Hematopoietic multipotent progenitor cell treated with erythropoietin and hydrocortisone succinate and interleukin-3 and kit ligand, for 8 days (in vitro differentiated cells): ENCODE results near the gene TSPAN15.

Source experiments
- DNase-seq: peaks from one replicate; pipeline ENCODE4 v3.0.0-alpha.2; 2015

TSPAN15 gene

DNA sequence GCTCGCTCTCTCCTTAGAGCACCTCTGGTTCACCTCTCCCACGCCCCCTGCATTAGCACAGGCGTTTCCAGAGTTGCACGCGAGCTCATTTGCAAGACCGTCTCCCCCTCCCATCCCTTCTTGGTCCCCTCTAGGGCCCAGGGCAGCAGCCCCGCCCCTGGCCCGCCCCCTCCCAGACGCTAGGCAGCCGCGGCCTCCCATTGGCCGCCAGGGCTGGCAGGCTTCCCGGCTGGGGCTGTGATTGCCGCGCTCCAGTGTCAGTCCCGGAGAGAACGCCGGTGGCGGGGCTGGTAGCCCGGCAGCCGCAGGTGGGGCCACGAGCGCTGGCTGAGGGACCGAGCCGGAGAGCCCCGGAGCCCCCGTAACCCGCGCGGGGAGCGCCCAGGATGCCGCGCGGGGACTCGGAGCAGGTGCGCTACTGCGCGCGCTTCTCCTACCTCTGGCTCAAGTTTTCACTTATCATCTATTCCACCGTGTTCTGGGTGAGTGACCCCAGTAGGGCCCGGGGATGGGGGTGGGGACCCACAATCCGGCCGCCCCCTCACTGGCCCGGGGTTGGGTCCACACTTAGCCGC, at the start of gene TSPAN15:
TSPAN15 (plus strand) TSS at position 257 of the 575 bp plus-strand sequence; CDS start at position 387, 130 bp downstream.
- peak; percentile 53 for DNase-seq

DNA sequence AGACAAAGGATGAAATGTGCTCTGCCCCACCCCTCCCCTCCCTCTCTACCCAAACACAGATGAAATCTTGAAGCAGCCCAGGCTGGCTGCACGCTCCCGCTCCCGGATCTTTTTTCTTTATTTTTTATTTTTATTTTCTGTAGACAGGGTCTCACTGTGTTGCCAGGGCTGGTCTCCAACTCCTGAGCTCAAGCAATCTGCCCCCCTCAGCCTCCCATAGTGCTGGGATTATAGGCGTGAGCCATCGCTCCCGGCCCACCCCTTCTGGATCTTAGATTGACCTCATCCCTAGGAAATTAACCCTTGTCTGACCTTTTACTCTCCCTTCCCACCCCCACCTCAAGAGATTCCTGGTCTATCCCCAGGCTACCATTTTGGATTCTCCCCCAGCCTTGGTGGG, 48.9 kb upstream of the TSPAN15 start:
- no peak for DNase-seq

DNA sequence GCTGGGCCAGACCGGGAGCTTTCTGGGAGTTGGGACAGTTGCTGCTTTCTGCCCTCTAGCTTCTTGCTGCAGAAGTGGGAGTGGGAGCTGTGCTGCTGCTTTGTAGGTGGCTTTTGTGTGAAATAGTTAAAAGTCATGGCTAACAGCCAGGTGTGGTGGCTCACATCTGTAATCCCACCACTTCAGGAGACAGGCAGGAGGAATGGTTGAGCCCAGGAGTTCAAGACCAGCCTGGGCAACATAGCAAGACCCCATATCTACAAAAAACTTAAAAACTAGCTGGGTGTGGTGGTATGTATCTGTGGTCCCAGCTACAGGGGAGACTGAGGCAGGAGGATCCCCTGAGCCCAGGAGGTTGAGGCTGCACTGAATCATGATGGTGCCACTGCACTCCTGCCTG, 48.2 kb upstream of the TSPAN15 start:
- no peak for DNase-seq

DNA sequence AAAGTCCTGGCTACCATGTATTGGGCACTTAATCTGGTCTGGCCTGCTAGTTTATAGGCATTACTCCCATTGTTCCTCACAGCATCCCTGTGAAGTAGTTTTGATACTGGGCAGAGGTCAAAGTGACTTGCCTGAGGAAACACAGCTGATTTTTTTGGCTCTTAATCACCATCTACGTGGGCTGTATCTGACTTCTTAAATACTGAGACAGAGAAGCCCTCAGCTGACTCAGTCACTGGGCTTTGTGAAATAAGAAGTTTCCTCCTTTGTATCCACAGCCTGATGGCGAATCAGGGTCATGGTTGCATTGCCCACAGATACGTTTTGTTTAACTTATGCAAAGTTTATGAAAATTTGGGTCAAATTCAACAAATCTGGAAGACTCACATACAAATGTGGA, 47.7 kb upstream of the TSPAN15 start:
- DNase-seq: no peak

DNA sequence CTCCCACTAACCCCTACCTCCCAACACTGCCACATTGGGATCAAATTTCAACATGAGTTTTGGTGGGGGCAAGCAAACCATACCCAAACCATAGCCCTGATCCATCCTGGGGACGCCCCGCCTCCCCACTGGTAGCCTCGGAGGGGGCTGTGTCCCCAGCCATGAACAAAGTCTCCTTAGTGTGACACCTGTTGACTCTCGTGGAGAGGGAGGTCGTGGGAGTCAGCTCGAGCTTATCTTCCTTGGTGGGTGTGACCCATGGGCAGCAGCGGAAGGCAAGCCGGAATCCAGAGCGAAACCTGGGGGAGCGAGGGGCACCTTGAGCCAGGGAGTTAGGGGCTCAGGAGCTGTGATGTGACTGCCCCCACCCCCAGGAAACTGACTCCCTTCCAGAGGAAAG, 46.5 kb upstream of the TSPAN15 start:
- DNase-seq: no peak

DNA sequence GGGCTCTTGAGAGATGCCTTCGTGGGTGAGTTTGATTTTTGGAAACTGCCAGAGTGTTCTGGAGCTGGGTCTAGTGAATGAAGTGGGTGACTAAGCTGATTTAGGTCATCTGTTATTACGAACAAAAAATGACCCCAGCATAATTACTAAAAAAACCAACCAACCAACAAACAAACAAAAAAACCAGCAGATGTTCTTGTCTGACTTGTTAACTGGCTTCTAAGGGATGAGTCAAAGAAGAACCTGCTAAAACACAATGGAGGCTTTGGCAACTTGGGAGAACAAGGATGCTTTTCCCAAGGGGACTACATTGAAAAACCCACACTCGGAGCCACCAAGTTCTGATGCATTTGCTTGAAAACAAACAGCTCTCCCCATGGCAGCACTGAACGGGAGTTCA, 46.0 kb upstream of the TSPAN15 start:
- no peak for DNase-seq

DNA sequence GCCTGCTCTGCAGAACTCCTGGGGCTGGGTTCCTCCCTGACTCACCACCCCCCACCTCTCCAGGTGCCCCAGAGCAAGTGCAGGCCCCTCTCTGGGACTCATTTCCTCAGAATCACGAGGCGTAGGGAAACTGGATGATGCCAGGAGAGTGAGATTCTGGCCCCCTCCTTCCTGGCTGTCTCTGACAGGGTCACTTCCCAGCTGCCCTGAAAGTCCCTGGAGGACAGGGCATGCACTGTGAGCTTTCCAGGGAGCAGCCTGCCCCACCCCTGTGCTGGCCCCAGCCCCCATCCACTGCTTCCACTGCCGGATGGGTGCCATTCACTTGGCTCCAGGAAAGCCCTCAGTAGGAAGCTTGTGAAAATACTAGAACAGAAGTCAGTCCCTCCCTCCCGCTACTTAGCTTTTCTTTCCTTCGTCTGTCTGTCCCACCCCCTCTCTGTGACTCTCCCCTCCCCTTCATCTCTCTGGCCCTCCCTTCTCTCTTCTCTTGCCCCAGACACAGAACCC, 44.9 kb upstream of the TSPAN15 start:
- DNase-seq: no peak

DNA sequence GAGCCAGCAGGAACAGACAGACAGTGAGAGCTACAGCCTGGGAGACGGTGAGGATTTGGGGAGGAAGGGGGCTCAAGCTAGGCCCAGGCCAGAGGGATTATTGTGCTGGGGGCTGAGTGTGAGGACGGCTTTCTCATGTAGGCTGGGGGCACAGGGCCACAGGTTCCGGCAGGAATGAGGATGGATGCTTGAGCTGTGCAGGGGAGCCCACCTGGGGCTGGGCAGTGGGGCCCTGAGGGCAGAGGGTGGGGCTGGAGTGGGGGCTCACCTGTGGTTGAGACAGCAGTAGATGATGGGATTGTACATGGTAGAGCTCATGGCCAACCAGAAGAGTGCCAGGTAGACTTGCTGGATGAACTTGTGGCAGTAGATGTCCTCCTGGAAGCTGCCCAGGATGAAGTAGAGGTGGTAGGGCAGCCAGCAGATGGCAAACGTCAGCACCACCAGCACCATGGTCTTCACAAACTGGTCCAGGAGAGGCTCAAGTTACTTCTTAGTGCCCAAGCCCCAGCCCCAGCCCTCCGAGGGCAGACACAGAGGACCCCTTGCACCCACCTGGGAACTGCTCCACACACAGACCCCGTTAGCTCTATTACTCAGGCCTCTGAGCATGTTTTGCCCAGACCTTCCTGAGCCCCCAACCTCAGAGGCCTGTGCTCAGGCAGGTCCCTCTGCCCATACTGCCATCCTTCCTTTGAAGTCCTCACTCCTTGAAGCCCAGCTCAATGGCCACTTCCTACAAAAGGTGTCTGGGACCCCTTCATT, 44.3 kb upstream of the TSPAN15 start:
- DNase-seq: peak; percentile 11

DNA sequence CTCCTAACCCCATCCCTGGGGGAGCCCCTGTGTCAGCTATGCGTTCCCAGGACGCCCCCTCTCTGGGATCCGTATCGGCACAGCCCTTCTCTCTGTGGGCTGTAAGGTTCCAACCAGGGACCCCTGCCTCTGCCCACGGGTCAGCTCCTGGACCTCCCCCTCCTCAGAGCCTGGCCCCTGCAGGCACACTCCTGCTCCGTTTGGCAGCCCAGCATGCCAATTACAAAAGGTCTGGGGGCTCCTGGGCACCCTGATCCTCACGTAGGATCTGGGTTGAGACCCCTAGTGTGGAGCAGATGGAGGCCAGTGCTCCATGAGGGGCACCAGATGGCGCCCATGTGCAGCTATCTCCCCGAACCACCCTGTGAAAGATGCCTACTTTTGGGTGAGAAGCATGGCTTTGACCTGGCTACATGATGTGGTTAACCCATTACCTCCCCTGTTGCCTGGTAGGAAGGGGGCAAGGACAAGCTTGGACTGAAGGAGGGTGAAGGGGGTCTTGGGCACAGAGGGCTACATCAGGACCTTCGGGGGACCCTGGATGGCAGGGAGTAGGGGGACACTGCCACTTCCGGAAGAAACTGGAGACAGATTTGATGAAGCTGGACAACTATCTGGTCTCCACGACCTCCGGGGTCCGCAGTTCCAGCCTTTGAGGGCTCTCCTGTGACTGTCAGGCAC, 43.5 kb upstream of the TSPAN15 start:
- peak; percentile 62 for DNase-seq

DNA sequence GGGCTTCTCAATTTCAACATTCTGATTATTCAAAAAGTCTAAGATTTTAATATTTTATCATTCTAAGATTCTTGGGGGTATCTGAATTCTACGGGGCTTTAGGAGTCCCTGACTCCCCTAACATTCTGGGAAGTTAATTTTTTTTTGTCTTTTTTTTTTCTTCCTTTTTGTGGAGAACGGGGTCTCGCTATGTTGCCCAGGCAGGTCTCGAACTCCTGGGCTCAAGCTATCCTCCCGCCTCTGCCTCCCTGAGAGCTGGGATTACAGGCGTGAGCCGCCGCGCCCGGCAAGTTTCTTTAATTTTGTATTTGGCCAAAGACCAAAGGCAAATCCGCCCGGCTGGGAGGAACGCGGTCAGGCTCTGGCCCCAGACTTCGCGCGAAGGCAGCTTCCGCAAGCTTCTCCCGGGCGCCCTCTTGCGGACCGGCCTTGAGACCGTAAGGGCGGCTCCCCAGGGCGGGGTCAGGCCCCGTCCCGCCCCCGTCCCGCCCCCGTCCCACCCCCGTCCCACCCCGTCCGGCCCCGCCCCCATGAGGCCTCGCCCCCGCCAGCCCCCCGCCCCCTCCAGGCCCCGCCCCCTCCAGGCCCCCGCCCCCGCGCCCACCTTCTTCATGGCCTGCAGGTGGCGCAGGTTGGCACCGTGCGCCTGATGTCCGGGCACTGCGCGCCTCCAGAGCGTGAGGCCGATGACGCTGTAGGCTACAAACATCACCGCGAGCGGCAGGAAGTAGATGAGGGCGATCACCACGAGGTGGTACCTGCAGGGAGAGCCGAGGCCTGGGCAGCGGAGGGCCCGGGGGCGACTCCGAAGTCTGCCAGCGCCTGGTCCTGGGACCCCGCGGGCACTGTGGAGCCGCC, 42.7 kb upstream of the TSPAN15 start:
- peak; percentile 92 for DNase-seq

DNA sequence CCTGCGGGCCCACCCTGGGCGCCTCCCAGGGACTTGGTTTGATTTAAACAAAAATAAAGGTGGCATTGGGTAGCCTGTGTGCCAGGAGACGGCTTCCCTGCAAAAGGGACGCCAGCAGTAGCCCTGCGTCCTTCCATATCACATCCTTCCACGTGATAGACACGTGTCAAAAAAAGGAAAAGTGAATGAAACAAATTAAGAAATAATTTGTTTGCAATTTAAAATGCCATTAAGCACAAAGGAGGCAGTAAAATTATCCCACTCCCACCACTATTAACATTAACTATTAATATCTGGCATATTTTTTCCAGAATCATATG, 42.1 kb upstream of the TSPAN15 start:
- no peak for DNase-seq

DNA sequence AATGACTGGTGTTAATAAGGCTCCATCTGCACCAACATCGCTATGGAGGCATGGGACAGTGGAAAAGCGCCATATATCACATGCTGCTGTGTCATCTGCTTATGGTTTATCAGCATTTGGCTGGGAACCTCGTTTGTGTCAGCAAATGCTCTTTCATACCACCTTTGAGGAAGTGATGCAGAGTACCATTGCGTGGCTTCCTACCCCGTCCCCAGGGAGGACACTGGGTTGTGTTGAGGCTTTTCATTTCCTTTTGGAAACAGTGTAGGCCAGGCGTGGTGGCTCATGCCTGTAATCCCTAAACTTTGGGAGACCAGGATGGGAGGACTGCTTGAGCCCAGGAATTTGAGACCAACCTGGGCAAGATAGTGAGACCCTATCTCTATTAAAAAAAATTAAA, 41.3 kb upstream of the TSPAN15 start:
- peak; percentile 22 for DNase-seq

DNA sequence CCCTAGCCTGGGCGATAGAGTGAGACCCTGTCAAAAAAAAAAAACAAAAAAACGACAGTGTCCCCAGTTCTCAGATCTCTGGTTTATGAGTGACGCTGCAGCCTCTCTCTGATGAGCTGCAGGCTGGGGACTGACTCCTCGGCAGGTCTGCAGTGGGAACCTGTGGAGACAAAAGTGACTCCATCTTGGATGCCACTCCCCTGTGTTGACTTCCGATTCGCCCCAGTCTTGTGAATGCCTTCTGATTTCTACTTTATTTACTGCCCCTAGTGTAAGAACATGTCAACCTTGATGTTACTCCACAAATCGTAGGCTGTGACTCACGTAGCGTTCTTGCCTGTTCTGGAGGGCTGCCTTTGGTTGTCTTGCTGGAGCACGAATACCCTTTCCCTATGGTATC, 40.8 kb upstream of the TSPAN15 start:
- DNase-seq: no peak

DNA sequence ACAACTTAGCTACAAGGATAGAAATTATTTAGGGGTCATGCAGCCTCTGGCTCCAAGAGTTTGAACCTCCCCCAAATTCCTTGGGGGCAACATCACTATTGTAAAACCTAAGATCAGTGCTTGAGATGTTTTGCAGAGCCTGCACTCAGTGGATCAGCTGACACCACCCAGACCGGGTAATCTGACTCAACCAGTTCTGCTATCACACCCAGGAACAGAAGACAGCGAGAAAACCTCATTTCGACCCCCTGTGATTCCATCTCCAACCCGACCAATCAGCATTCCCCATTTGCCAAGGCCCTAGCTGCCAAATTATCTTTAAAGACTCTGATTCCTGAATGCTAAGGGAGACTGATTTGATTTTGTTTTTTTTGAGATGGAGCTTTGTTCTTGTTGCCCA, 39.8 kb upstream of the TSPAN15 start:
- DNase-seq: peak; percentile 79

DNA sequence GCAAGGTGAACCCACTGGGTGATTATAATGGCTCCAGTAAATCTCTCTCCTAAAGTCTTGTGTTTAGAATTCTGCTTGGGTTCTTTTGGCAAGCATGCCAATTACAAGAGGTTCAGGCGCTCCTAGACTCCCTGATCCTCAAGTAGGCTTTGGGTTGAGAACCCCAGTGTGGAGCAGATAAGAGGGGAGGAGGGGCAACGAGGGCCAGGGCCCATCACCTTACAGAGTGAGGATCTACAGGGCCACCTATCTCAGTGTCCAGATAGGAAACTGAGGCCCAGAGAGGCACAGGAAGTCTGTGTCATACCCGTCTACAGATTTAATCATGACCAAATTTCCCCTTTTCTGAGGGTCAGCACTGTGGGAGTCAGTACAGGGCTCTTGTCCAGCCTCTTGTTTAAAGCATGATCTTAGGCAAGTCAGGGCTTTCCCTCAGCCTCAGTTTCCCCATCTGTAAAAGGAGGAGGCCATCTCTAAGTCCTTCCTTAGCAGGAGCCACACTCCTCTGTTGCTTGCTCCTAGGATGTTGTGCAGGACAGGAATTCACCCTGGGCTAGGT, 39.0 kb upstream of the TSPAN15 start:
- no peak for DNase-seq

DNA sequence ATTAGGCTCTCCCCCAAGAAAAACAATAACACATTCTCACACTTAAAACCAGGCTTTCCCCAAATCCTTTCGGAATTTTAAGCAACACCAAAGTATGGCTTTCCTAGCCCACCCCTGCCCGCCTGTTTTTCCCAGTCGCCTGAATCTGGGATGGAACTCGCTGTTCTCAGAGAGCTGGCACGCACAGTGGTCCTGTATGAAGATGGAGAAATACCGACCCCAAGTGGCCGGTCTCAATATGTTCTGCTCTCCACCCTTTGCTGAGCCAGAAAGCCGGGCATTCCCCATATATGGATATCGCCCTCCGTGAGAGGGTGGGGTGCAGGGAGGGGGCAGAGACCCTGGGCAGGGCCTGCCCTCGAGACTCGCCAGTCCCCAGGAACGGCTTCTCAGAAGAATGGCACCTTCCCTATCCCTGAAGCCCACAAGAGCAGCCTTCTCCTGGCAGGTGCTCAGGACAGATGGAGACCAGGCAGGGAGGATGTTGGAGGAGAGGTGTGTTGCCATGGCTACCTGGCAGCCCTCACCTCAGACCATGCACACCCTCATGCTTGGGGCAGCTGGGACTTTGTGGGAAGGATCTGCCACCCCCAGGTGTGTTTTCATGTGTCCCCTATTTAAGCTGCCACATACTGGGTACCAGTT, 37.9 kb upstream of the TSPAN15 start:
- DNase-seq: peak; percentile 66

DNA sequence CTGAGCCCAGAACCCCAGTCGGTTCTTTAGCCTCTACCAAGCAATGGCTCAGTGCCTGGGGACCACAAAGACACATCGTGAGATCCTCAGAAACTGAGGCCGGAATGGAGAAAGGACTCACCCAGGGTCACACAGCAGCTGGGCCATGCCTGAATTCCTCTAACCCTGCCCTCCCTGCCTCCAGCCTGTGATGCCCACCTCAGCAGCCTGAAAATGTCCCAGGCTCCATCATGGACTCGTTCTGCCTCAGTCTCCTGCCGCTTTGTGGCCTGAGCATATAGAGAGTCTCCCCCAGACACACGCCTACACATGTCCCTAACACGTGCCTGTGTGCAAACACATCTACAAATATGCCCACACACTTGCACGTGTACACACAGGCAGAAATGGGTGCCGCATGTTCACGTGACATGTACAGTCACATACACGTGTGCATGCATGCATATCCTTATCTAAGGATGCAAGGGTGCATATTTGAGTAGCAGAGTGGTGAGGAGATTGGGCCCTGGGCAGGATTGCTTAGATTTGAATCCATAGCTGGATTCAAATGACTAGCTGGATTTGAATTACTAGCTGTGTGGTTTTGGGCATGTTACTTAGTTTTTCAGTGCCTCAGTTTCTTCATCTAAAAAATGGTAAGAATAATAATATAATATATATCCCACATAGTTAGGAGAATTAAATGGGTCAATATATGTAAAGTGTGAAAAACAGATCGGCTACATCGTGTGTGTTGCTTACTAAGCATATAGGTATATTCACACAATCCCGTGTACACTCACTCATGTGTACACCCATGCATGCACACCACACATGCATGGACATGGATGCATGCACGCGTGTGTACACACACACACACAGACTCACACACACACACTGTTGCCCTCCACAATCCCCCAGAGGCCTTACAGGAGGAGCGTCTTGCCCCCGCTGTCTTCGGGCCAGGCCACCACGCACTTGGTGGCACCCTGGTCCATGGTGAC, 36.9 kb upstream of the TSPAN15 start:
- DNase-seq: no peak

DNA sequence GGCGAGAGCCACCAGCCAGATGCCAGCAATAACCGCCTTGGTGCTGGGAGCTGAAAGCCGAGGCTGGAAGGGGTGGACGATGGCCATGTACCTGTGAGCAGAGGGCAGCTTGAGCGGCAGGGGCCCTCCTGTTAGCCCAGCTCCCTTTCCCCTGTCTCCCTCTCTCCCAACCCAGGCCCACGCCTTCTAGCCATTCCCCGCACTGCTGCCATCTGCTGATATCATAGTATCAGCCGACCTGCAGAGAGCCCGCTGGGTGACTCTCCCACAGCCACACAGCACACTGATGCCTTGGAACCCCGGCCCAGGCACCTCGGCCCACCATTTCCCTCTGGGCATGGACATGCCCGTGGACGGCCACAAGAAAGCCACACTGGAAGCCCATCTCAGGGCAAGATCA, 36.2 kb upstream of the TSPAN15 start:
- DNase-seq: peak; percentile 33

DNA sequence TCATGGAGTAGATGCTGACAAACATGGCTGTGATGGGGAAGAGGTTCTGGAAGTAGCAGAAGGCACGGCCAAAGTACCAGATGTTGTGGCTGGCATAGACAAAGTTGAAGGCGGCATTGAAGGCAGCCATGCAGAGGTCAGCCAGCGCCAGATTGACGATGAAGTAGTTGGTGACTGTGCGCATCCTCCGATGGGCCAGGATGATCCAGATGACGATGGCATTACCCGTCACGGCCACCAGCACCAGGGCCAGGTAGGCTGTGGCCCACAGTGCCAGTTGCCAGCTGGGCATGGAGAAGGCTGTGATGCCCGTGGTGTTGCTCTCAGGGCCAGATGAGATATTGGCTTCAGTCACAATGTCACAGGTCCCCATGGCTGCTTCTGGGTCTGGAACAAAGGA, 35.3 kb upstream of the TSPAN15 start:
- DNase-seq: no peak

DNA sequence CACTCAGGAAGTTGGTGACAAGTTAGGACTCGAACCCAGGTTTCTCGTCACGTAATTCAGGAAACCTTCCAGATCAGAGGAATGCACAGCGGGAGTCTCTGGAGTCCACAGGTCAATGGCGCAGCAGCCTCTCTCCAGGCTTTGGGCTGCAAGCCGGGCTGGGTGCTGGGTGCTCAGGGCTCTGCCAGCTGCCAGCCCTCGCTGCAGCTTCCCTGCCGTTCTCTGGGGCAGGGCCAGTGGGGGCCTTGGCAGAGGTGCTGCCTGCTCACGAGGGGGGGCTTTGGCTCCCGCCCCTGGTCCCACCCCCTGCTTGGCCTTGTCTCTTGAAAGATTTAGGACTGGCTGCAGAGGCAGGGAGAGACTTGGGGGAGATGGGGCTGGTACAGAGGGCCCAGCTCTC, 34.6 kb upstream of the TSPAN15 start, which contains the start of gene TACR2:
TACR2 (minus strand) TSS at position 224 of the 400 bp plus-strand sequence. CDS start 595 bp downstream, outside the sequence.
- DNase-seq: no peak

DNA sequence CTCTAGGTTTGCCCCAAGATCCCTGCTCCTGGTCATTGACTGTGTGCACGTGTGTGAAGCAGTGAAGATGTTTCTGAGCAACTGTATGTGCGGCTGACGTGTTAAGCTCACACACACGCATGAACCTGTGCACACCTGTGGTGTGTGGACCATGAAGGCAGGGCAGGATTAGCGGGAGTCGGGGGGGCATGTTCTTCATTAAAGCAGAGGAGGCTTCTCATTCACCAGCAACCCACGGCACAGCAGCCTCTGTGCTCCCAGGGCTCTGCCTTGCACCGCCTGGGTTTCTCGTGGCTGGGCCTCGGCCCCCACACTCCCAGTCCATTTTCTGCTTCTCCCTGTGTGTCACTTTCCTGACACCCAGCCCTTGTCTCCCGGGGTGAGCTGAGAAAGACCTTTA, 33.7 kb upstream of the TSPAN15 start:
- no peak for DNase-seq
